Caki2 (cell line): ENCODE data around the gene DNAH2. TPM values are rescaled to one million over a fixed set of nuclear protein-coding genes. Genes with fewer than 3 reads are reported as not detected.

Experiments
- DNase-seq: peaks from one replicate; pipeline ENCODE4 v3.0.0-alpha.2; 2015; ENCODE audit warnings: low read depth
- in situ Hi-C: cut with HindIII; loops from 2 replicates; pipeline ENCODE4 v1.10.0; 2016; ENCODE audit warnings: low sequenced_read_pairs, low pct_unique_long_range_greater_than_20kb, mixed read lengths
- total RNA-seq: library from RNA; depleted of rRNA; stranded (reverse); fragments of >200 nt; shearing (Covaris generic); gene quantifications from 2 replicates; pipeline ENCODE4 v1.2.3, GENCODE V29; 2014; ENCODE audit warnings: low replicate concordance

DNAH2 gene
- total RNA-seq, 1 experiment from 2014 or later, result 1.0 TPM

DNA sequence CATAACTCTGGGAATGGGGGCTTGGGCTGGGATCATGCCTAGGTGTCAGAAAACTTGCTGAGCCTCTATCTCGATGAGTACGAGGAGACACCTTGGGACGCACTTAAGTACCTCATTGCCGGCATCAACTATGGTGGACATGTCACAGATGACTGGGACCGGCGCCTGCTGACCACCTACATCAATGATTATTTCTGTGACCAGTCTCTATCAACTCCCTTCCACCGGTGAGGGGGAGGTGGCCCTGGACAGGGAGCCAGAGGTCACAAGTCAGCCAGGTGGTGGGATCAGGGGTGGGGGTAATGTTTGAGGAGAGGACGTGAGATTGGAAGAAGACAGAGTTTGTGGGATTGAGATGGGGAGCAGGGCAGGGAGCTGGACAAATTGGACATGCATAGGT lies 113.1 kb downstream of the DNAH2 start:
- DNase-seq, result no peak
- in situ Hi-C loops, result no loop called here

GRCh38 chr17:7831233-7831632 lies 113.7 kb downstream of the DNAH2 start:
- DNase-seq, result no peak
- in situ Hi-C loops, result no loop called here

GRCh38 chr17:7832431-7832830 lies 114.9 kb downstream of the DNAH2 start:
- no peak for DNase-seq
- in situ Hi-C loops, result no loop called here

- in situ Hi-C loops, result no loop called here
- DNase-seq, result no peak
Measured at GRCh38 chr17:7833011-7833794, 115.7 kb downstream of the DNAH2 start.

DNA sequence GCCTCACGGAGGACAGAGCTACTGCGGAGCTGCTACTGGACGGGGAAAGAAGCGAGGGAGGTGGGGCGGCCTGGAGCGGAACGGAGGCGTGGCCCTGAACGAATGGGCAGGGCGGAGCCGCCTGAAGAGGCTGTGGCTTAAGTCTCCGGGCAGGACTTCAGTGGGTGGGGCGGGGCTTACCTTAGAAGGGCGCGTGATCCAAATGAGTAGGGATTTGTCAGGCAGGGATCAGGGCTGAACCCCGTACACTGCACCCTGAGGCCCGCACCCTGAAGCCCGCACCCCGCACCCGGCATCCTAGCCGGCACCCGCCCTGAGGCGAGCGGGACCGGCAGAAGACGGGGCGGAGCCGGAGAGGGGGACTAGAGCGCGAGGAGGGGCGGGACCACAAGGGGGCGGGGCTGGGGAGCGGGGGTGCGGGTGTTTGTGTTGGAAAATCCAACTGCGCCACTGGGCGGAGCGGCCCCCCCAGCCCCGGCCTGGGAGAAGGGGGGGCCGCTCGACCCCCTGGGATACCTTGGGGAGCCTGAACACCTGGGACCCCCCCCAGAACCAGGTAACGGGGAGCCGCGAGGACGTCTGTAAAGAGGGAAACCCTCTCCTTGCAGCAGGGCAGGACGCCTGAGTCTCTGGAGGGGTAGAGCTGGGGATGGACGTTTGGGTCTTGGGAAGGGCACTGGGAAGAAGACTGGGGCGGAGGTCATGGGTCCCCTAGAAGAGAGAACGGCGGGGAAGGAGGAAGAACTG lies 116.4 kb downstream of the DNAH2 start, which contains the start of gene KDM6B:
KDM6B (plus strand) TSS at position 423 of the 747 bp plus-strand sequence. CDS start 11,338 bp downstream, outside the sequence.
- peak; percentile 84 for DNase-seq
- in situ Hi-C loops, result no loop called here

- in situ Hi-C loops, result no loop called here
- peak; percentile 56 for DNase-seq
Measured at GRCh38 chr17:7834542-7834956, 117.0 kb downstream of the DNAH2 start.

- in situ Hi-C loops, result no loop called here
- DNase-seq, result peak; percentile 98
Measured at GRCh38 chr17:7834957-7835813, 117.6 kb downstream of the DNAH2 start.

DNA sequence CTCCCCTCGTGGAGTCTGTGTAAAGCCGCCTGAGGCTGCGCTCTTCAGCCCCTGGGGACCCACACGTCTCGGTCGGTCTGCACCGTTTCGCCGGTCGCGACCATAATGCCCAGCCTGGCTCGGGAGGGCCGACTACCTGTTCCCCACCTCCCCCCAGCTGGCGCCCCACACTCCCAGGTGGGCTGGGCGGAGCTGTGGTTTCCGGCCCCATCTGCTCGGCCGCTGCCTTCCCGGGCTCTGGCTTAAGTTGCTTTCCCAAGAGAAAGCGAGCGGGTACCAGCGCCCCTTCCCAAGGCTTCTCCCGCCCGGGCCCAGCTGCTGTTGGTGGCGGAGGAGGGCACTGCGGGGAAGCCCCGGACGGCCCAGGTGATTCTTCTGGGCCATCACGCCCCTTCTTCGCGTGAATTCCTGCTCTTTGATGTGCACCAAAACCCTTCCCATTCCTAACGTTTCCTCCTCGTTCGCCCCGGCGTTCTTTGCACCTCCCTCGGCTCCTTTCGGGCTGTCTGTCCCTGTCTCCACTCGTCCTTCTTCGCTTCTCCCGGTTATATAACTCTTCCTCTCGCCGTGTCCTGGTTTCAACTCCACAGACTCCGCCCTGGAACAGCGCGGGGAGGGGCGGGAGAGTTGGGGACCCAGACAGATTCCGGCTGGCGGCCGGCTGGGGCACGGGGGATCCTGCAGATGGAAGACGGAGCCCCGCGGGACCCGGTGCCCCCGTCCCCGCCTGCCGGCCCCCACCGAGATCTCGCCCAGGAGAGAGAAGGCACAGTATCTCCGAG lies 118.5 kb downstream of the DNAH2 start:
- peak; percentile 66 for DNase-seq
- in situ Hi-C loops, result no loop called here

- in situ Hi-C loops, result no loop called here
- DNase-seq, result peak; percentile 94
Measured at GRCh38 chr17:7836596-7837407, 119.3 kb downstream of the DNAH2 start.

DNA sequence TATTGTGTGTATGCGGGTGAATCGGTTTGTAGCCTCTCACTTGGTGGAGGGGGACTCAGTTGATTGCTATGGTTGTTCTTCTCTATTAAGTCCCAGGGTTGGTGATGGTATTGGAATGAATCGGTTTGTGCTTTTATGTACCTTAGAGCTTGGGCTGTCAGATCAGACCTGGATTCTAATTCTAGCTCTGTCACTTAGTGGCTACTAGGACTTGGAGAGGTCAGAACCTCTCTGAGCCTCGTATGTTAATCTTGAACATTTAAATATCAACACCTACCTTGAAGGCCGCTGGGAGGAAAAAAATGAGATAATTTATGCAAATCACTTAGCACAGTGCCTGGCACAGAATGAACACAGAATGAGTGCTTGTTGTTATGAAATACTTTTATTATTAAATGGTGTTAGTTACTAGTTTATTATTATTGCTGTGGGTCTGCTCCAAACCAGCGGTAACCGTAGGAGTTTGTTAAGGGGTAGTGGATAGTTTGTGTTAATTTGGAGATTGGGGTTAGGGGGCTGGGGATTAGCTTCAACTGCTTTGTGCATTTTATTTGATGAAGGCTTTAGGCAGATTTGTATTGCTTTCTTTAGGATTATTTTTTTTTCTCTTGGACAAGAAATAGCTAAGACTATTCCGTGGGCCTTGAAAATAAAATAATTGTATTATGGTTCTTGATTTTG lies 120.0 kb downstream of the DNAH2 start:
- in situ Hi-C loops, result no loop called here

GRCh38 chr17:7838090-7839075 lies 120.8 kb downstream of the DNAH2 start:
- no peak for DNase-seq
- in situ Hi-C loops, result no loop called here

More for the DNA sequence above, 120.0 kb downstream of the DNAH2 start:
- DNase-seq, result no peak

DNA sequence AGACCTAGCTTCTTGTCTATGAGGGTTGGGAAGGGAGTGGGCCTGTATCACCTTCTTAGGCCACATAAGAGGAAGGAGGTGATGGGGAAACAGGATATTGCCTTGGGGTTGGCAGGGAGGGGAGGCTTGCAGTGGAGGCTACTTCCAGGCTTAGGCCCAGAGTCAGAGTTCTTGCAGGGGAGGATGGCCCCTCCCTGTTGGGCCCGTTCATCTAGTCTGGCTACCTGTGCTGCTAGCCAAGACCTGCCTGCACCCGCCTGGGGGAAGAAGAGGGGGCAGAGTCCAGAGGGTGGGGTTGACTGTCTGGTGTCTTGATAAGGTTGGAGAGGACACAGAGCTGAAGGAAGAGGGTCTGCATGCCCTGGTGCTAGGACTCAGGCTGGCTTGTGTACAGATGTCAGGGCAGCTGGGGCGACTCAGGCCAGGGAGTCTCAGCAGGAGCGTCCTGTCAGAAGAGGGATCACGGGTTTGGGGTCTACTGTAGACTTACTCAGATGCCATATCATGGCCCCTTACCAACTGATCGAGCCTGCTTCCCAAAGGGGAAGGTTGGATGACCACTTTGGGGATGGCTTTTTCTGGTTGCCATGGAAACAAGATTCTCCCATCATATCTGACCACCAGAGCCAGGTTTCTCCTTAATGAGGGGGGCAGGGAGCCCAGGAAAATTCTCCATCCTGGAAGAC lies 121.8 kb downstream of the DNAH2 start:
- DNase-seq, result no peak
- in situ Hi-C loops, result no loop called here

GRCh38 chr17:7839876-7840261 lies 122.3 kb downstream of the DNAH2 start:
- in situ Hi-C loops, result no loop called here
- DNase-seq, result no peak

- in situ Hi-C loops, result no loop called here
- DNase-seq, result no peak
Measured at GRCh38 chr17:7840441-7840840, 122.9 kb downstream of the DNAH2 start.

GRCh38 chr17:7840875-7841274 lies 123.3 kb downstream of the DNAH2 start:
- in situ Hi-C loops, result no loop called here

More at GRCh38 chr17:7840875-7841274, 123.3 kb downstream of the DNAH2 start:
- DNase-seq, result no peak
